Lung (tissue), 13 donors: ENCODE measurements around the gene DNER. TPM values are rescaled to one million over a fixed set of nuclear protein-coding genes. Genes with fewer than 3 reads are reported as not detected.
A peak's percentile ranks its signal among the peaks of the same experiment; 100 is the strongest.

Experiments used
- ATAC-seq: fragments of 200-7000 bp; cut with Tn5 transposase; one replicate; pipeline ENCODE4 v1.9.1; 2020; ENCODE audit warnings: moderate number of reproducible peaks; ENCODE audit not compliant: insufficient read depth, low FRiP score
- DNase-seq, 3 donors: peaks; one replicate each; pipeline ENCODE4 v3.0.0-alpha.2; 2013 to 2017
- H3K27ac ChIP-seq, 2 donors: one replicate each; pipeline ENCODE4 v1.5.1; 2013; ENCODE audit warnings: mild to moderate bottlenecking in 2 of 2, moderate library complexity in 2 of 2, control low read depth in 1 of 2, inconsistent platforms in 1 of 2, low read depth in 1 of 2, low read length in 1 of 2
- H3K27me3 ChIP-seq, 3 donors: one replicate each; pipeline ENCODE4 v1.5.1; 2013; ENCODE audit warnings: low read length in 2 of 3; ENCODE audit not compliant: control insufficient read depth in 3 of 3, insufficient read depth in 3 of 3
- H3K36me3 ChIP-seq, 4 donors: one replicate each; pipeline ENCODE4 v1.5.1; 2013; ENCODE audit warnings: low read length in 4 of 4, mild to moderate bottlenecking in 1 of 4, moderate library complexity in 1 of 4; ENCODE audit not compliant: control insufficient read depth in 4 of 4, insufficient read depth in 4 of 4
- H3K4me1 ChIP-seq, 5 donors: one replicate each; pipeline ENCODE4 v1.5.1; 2013; ENCODE audit warnings: low read length in 5 of 5, mild to moderate bottlenecking in 2 of 5, moderate library complexity in 1 of 5; ENCODE audit not compliant: control insufficient read depth in 5 of 5, insufficient read depth in 5 of 5
- H3K4me3 ChIP-seq: one replicate; pipeline ENCODE4 v1.5.1; 2013; ENCODE audit warnings: mild to moderate bottlenecking, control low read depth, moderate library complexity
- H3K9ac ChIP-seq, 2 donors: one replicate each; pipeline ENCODE4 v1.5.1; 2013; ENCODE audit warnings: low read length in 2 of 2, control low read depth in 1 of 2; ENCODE audit not compliant: insufficient read depth in 1 of 2
- H3K9me3 ChIP-seq, 4 donors: one replicate each; pipeline ENCODE4 v1.5.1; 2013; ENCODE audit warnings: low read length in 3 of 4, mild to moderate bottlenecking in 1 of 4, moderate library complexity in 1 of 4; ENCODE audit not compliant: control insufficient read depth in 4 of 4, insufficient read depth in 3 of 4
- WGBS, 2 donors: extraction: QIAGEN DNeasy Blood & Tissue Kit; methylation state at CpG; one replicate each; pipeline ENCODE4 v1.1.7; 2013; 5-methylcytosine and 5-hydroxymethylcytosine counted together
- polyA plus RNA-seq, 2 donors: library from polyadenylated mRNA; stranded (reverse); fragments of 200-250 nt; gene quantifications; one replicate each; pipeline ENCODE4 v1.2.1, GENCODE V29; 2013
- small RNA-seq: library from RNA; depleted of rRNA; stranded (forward); fragments of <200 nt; gene quantifications from one replicate; pipeline ENCODE3, GENCODE V24; 2014; ENCODE audit warnings: low replicate concordance
- total RNA-seq, 2 donors: library from RNA; depleted of rRNA in 1 of 2; stranded (reverse); fragments of >200 nt in 1 of 2; gene quantifications; one replicate each; pipeline ENCODE4 v1.2.1, GENCODE V29; 2014 to 2021
- TF ChIP-seq, protein P1 (sequence below): IDR thresholded peaks from 2 replicates; pipeline ENCODE4 v1.5.1; 2012; ENCODE audit warnings: mild to moderate bottlenecking; ENCODE audit errors: control extremely low read depth, extremely low read depth
- donor health status: control.
- donor health status: control.
- donor health status: Bipolar disorder and iron deficiency.
- donor health status: healthy.
- donor health status: DM: yes; HTN: yes; CAD: no.

Gene DNER
- total and polyA plus RNA-seq, 4 donors = 0.63 to 5.8 (median 3.3) TPM

GRCh38 chr2:229314117-229314516 is 400.2 kb downstream of the DNER start:
- WGBS, 2 donors = 68 to 88% methylated on average over 5 of the region's 5 CpGs
- DNase-seq = no peak
- no peaks in the 10 kb centered on the region for H3K9me3 ChIP-seq
- H3K27me3 ChIP-seq = no peaks in the 10 kb centered on the region
- H3K4me3 ChIP-seq = no peak overlapping the region
- no peaks in the 10 kb centered on the region for H3K36me3 ChIP-seq
- no peaks in the 10 kb centered on the region for H3K4me1 ChIP-seq
- H3K9ac ChIP-seq = no peak overlapping the region
- TF ChIP-seq, protein P1, sequence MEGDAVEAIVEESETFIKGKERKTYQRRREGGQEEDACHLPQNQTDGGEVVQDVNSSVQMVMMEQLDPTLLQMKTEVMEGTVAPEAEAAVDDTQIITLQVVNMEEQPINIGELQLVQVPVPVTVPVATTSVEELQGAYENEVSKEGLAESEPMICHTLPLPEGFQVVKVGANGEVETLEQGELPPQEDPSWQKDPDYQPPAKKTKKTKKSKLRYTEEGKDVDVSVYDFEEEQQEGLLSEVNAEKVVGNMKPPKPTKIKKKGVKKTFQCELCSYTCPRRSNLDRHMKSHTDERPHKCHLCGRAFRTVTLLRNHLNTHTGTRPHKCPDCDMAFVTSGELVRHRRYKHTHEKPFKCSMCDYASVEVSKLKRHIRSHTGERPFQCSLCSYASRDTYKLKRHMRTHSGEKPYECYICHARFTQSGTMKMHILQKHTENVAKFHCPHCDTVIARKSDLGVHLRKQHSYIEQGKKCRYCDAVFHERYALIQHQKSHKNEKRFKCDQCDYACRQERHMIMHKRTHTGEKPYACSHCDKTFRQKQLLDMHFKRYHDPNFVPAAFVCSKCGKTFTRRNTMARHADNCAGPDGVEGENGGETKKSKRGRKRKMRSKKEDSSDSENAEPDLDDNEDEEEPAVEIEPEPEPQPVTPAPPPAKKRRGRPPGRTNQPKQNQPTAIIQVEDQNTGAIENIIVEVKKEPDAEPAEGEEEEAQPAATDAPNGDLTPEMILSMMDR = no peak
- H3K27ac ChIP-seq = no peak overlapping the region
- ATAC-seq = no peak

- 47 to 58% methylated on average over 3 of the region's 3 CpGs for WGBS, 2 donors
- no peaks in the 10 kb centered on the region for H3K36me3 ChIP-seq
- peak overlapping the region in 1 of 2 donors; percentile 7 for H3K27ac ChIP-seq
- peak in 1 of 3 donors; percentile 28 for DNase-seq
- no peaks in the 10 kb centered on the region for H3K27me3 ChIP-seq
- TF ChIP-seq, protein P1 = no peak
- no peak overlapping the region for H3K4me3 ChIP-seq
- H3K4me1 ChIP-seq = no peaks in the 10 kb centered on the region
- H3K9me3 ChIP-seq = no peaks in the 10 kb centered on the region
- ATAC-seq = peak; percentile 16
- no peak overlapping the region for H3K9ac ChIP-seq
These were observed 400.8 kb downstream of the DNER start for GRCh38 chr2:229313591-229313990.

Small RNA genes lying within 50 kb of the gene (small RNA-seq; reads per million reads assigned to genes)
- gene RNU7-9P = not detected

Other genes with a start within 250 kb of the DNER start
- 100 to 1,000 TPM; 184 to 358 TPM for gene TRIP12, start 207.5 kb upstream of the DNER start, total RNA-seq
- 10 to 100 TPM; 18.6 to 52.8 TPM for gene TRIP12, start 207.5 kb upstream of the DNER start, polyA plus RNA-seq
- gene FBXO36, start 207.9 kb upstream of the DNER start, total RNA-seq = 1 to 10 TPM; 6.3 to 9.3 TPM
- 1 to 10 TPM; 2.2 to 2.5 TPM for gene FBXO36, start 207.9 kb upstream of the DNER start, polyA plus RNA-seq